Lung (tissue), 4 donors: ENCODE measurements around the gene LNX1. TPM values are rescaled to one million over a fixed set of nuclear protein-coding genes. Genes with fewer than 3 reads are reported as not detected.

ENCODE experiments used
- polyA plus RNA-seq, 2 donors: library from polyadenylated mRNA; stranded (reverse); fragments of 200-250 nt; gene quantifications; one replicate each; pipeline ENCODE4 v1.2.1, GENCODE V29; 2013
- total RNA-seq, 2 donors: library from RNA; depleted of rRNA in 1 of 2; stranded (reverse); fragments of >200 nt in 1 of 2; gene quantifications; one replicate each; pipeline ENCODE4 v1.2.1, GENCODE V29; 2014 to 2021
- donor health status: Bipolar disorder and iron deficiency.
- donor health status: healthy.
- donor health status: DM: yes; HTN: yes; CAD: no.

The LNX1 gene
- total and polyA plus RNA-seq, 4 donors = 1.4 to 5.2 (median 3.2) TPM

Other genes with a start within 250 kb of the LNX1 start
- 10 to 100 TPM; 22.4 to 28.7 TPM for gene SCFD2, start 225.4 kb downstream of the LNX1 start, total RNA-seq
- gene SCFD2, start 225.4 kb downstream of the LNX1 start, polyA plus RNA-seq = 10 to 100 TPM in 1 of 2 donors, 1 to 10 TPM in 1; 5.2 to 10.3 TPM
- 10 to 100 TPM; 31.6 to 82.8 TPM for gene FIP1L1, start 213.8 kb downstream of the LNX1 start, total RNA-seq
- gene FIP1L1, start 213.8 kb downstream of the LNX1 start, polyA plus RNA-seq = 10 to 100 TPM; 22.1 to 32.4 TPM